Choroid plexus epithelial cell (primary cell): ENCODE data around the gene SLC40A1.
A peak's percentile ranks its signal among the peaks of the same experiment; 100 is the strongest.
"Not testable (repeated sequence)": the region's sequence is repeated elsewhere in the genome, so short reads cannot be mapped to it uniquely, and the experiment has no call there.

Experiments used
- DNase-seq: peaks from one replicate; pipeline ENCODE4 v3.0.0-alpha.2; 2010; ENCODE audit warnings: low read depth
- H3K4me3 ChIP-seq: 2 replicates; pipeline ENCODE4 v1.5.1; 2011; ENCODE audit warnings: low read depth, mild to moderate bottlenecking, control low read depth, low read length, moderate library complexity
- TF ChIP-seq, protein P1 (sequence below): conservative IDR thresholded peaks from 2 replicates; pipeline ENCODE4 v1.5.1; 2011; ENCODE audit warnings: low read depth, mild to moderate bottlenecking, control low read depth, inconsistent platforms, low read length, moderate library complexity

SLC40A1 gene

DNA sequence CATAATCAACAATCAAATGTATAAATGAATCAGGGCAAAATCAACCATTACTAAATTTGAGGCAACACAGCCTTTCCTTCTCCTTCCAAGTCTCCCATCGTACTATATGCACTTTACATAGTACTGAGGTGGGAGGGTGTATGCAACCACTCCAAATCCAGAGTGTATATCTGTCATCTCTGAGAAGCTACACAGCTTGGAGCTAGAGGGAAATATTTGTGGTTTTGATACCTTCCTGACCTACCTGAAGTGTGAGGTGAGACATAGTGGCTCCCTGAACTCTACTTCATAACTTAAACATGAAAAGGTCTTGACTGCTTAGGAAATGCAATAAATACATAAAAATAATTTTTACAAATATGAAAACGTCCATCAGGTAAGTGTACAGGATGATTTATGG is 30.1 kb upstream of the SLC40A1 start:
- no peak overlapping the region for H3K4me3 ChIP-seq
- TF ChIP-seq, protein P1, sequence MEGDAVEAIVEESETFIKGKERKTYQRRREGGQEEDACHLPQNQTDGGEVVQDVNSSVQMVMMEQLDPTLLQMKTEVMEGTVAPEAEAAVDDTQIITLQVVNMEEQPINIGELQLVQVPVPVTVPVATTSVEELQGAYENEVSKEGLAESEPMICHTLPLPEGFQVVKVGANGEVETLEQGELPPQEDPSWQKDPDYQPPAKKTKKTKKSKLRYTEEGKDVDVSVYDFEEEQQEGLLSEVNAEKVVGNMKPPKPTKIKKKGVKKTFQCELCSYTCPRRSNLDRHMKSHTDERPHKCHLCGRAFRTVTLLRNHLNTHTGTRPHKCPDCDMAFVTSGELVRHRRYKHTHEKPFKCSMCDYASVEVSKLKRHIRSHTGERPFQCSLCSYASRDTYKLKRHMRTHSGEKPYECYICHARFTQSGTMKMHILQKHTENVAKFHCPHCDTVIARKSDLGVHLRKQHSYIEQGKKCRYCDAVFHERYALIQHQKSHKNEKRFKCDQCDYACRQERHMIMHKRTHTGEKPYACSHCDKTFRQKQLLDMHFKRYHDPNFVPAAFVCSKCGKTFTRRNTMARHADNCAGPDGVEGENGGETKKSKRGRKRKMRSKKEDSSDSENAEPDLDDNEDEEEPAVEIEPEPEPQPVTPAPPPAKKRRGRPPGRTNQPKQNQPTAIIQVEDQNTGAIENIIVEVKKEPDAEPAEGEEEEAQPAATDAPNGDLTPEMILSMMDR, result no peak
- DNase-seq, result no peak

DNA sequence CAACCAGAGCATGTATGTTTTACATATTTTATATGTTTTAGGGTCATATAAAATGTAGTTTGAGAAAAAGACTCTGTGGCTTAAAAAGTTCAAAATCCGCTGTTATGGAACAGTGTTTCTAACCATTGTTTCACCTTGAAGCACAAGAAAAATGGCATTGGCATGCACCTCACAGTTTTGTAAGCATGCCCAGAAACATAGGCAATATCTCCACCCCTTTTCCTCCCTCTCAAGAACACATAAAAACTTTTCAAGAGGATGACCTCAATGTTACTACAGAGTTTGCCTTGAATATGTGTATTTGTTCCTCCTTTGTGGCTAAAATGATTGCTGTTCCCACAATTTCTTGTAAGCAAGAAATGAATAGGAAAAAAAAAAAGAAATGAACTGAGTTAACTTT is 29.3 kb upstream of the SLC40A1 start:
- DNase-seq, result peak; percentile 47
- TF ChIP-seq, protein P1, result no peak
- no peak overlapping the region for H3K4me3 ChIP-seq

GRCh38 chr2:189609423-189609816 is 28.8 kb upstream of the SLC40A1 start:
- H3K4me3 ChIP-seq, result no peak overlapping the region
- TF ChIP-seq, protein P1, result no peak
- peak; percentile 84 for DNase-seq

- H3K4me3 ChIP-seq, result no peak overlapping the region
- DNase-seq, result peak; percentile 56
Observed at GRCh38 chr2:189608795-189609422, 28.3 kb upstream of the SLC40A1 start.

DNA sequence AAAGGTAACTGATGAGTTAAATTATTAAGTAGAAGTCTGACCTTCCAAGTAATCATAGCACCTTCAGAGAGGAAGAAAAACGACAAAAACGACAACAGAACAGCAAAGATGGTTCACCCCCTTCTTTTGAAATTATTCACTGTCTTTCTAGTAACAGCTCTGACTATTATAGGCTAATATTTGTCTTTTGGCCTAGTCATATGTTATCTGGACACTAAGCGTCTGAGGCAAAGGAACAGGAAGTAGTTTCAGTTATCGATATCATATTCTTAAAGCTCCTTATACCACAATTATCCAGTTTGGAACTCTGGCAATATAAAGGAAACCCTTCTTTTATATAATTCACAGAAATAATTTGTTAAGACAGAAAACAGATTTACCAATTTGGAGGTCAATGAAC is 27.6 kb upstream of the SLC40A1 start:
- no peak overlapping the region for H3K4me3 ChIP-seq
- TF ChIP-seq, protein P1, result no peak
- DNase-seq, result no peak

More at GRCh38 chr2:189608795-189609422, 28.3 kb upstream of the SLC40A1 start:
- TF ChIP-seq, protein P1, result no peak

- TF ChIP-seq, protein P1, result no peak
- H3K4me3 ChIP-seq, result no peak overlapping the region
- no peak for DNase-seq
Observed at GRCh38 chr2:189602233-189602632, 21.6 kb upstream of the SLC40A1 start.

GRCh38 chr2:189601652-189602051 is 21.1 kb upstream of the SLC40A1 start:
- DNase-seq, H3K4me3 ChIP-seq: not testable (repeated sequence)
